Heart left ventricle (tissue), 16 donors: ENCODE measurements around the gene RCC1. TPM values are rescaled to one million over a fixed set of nuclear protein-coding genes. Genes with fewer than 3 reads are reported as not detected.

ENCODE experiments used
- ATAC-seq, 4 donors: fragments of 200-7000 bp; cut with Tn5 transposase; one replicate each; pipeline ENCODE4 v1.9.1; 2020 to 2022; ENCODE audit warnings: moderate library complexity in 4 of 4, mild to moderate bottlenecking in 3 of 4, moderate number of reproducible peaks in 1 of 4
- DNase-seq, 5 donors: peaks; one replicate each; pipeline ENCODE4 v3.0.0-alpha.2; 2020
- H3K27ac ChIP-seq, 12 donors: fragments of 200-600 bp; sonication (generic) in 4 of 12; one replicate each; pipeline versions ENCODE4 v1.5.0 to v1.8.0; 2016 to 2022; ENCODE audit warnings: mild to moderate bottlenecking in 2 of 12
- H3K27me3 ChIP-seq, 9 donors: fragments of 200-600 bp; sonication (generic) in 2 of 9; one replicate each; pipeline versions ENCODE4 v1.5.1 to v1.8.0; 2016 to 2022; ENCODE audit warnings: mild to moderate bottlenecking in 3 of 9
- H3K36me3 ChIP-seq, 9 donors: fragments of 200-600 bp; sonication (generic) in 2 of 9; one replicate each; pipeline versions ENCODE4 v1.5.0 to v1.8.0; 2018 to 2022; ENCODE audit warnings: mild to moderate bottlenecking in 2 of 9
- H3K4me1 ChIP-seq, 12 donors: fragments of 200-600 bp; sonication (generic) in 4 of 12; one replicate each; pipeline versions ENCODE4 v1.5.0 to v1.8.0; 2016 to 2022; ENCODE audit warnings: mild to moderate bottlenecking in 3 of 12
- H3K4me3 ChIP-seq, 12 donors: fragments of 200-600 bp; sonication (generic) in 4 of 12; one replicate each; pipeline versions ENCODE4 v1.5.0 to v1.8.0; 2017 to 2022; ENCODE audit warnings: mild to moderate bottlenecking in 9 of 12, moderate library complexity in 4 of 12
- H3K9me3 ChIP-seq, 12 donors: fragments of 200-600 bp; sonication (generic) in 4 of 12; one replicate each; pipeline versions ENCODE4 v1.5.0 to v1.8.0; 2016 to 2022; ENCODE audit warnings: mild to moderate bottlenecking in 1 of 12
- CTCF ChIP-seq, 12 donors: fragments of 200-600 bp; sonication (generic) in 4 of 12; IDR thresholded peaks; one replicate each; pipeline versions ENCODE4 v1.5.0 to v1.8.0; 2018 to 2022; ENCODE audit warnings: antibody characterized with exemption in 12 of 12, mild to moderate bottlenecking in 5 of 12
- POLR2A ChIP-seq, 2 donors: fragments of 450-650 bp; IDR thresholded peaks; one replicate each; pipeline ENCODE4 v1.6.1; 2017; ENCODE audit warnings: antibody characterized with exemption in 2 of 2, mild to moderate bottlenecking in 2 of 2, moderate library complexity in 2 of 2
- WGBS, 4 donors: extraction: QIAGEN DNeasy Blood & Tissue Kit in 2 of 4; methylation state at CpG; one replicate each; pipeline versions ENCODE4 v1.1.5 to v1.1.7; 2013 to 2018; 5-methylcytosine and 5-hydroxymethylcytosine counted together
- intact Hi-C, 10 donors: fragments of 100-400 bp; cut with DNase I; formaldehyde crosslinking; loops; one replicate each; pipeline versions ENCODE4 v1.11.1 to v1.14.2; 2022
- polyA plus RNA-seq, 2 donors: library from polyadenylated mRNA; stranded (reverse); fragments of 200-250 nt; gene quantifications; one replicate each; pipeline ENCODE4 v1.2.3, GENCODE V29; 2013
- total RNA-seq, 9 donors: library from RNA; depleted of rRNA in 2 of 9; stranded (reverse); fragments of >200 nt in 2 of 9; fragmentation: NEBNext Ultra II Directional in 3 of 9; extraction: Animal tissue kit (Norgen Biotek cat#: 25700) in 3 of 9; gene quantifications; one replicate each; pipeline versions ENCODE4 v1.1.0 to v1.2.4, GENCODE V29; 2016 to 2023
- donor health status: ischemic (EF 13 %, LVEDD 7.1; RV severe dilation, severe dysfunction).
- donor health status: healthy with polysubstance abuse.
- donor health status: DM: no; HTN: yes; CAD: no.
- donor health status: DM: no; HTN: no; CAD: no.
- donor health status: ischemic (EF 25% LVEDD 6.9; RV normal size, moderate dysfunction).
- donor health status: ischemic (EF 25% LVEDD 5.7; RV mildly dilated, moderate dysfunction).
- donor health status: healthy.
- donor health status: DM: yes; HTN: yes; CAD: no.
- donor health status: ischemic (EF 35%, LVEDD 5.7; RV mildly dilated, moderate dysfunction).
- donor health status: nonischemic (EF 11% LVEDD 7.7; RV severe dilation, severe dysfunction).
- donor health status: DM: yes; HTN: yes; CAD: no.
- donor health status: PGD.
- donor health status: ischemic (EF 29% LVEDD 5.4; RV normal size, mild dysfunction).
- donor health status: nonischemic (EF 23%, LVEDD 6.1; RV moderate dilation, normal function).

RCC1 gene
- total and polyA plus RNA-seq, 11 donors: 2.4 to 24.1 (median 5.0) TPM

GRCh38 chr1:28526886-28527285, 21.0 kb downstream of the RCC1 start:
- no peaks in the 10 kb centered on the region for H3K9me3 ChIP-seq
- no peak for DNase-seq
- WGBS, 4 donors: 95 to 98% (median 96%) methylated on average over 9 of the region's 9 CpGs
- TF ChIP-seq POLR2A (IDR thresholded peaks at IDR 0.05) (no peak), CTCF (IDR thresholded peaks at IDR 0.05) (no peak)
- no peaks in the 10 kb centered on the region for H3K27me3 ChIP-seq
- no peaks in the 10 kb centered on the region for H3K4me1 ChIP-seq
- no peak overlapping the region for H3K27ac ChIP-seq
- no peak for ATAC-seq
- peaks cover 0 to 14% (median 0%) of the 10 kb centered on the region in 9 donors for H3K36me3 ChIP-seq
- intact Hi-C loops: loop anchor here in 1 of 10 donors (10.0 kb wide), 1 partner anchor 348 kb away; no protein-coding TSS in a partner anchor
- H3K4me3 ChIP-seq: no peak overlapping the region

- H3K9me3 ChIP-seq: no peaks in the 10 kb centered on the region
- no peaks in the 10 kb centered on the region for H3K4me1 ChIP-seq
- peaks cover 0 to 38% (median 3%) of the 10 kb centered on the region in 9 donors for H3K36me3 ChIP-seq
- intact Hi-C loops: loop anchor here in 1 of 10 donors (10.0 kb wide), 1 partner anchor 334 kb away; no protein-coding TSS in a partner anchor
- no peak overlapping the region for H3K4me3 ChIP-seq
- WGBS, 4 donors: 96 to 98% (median 97%) methylated on average over 20 to 31 of the region's 31 CpGs
- no peaks in the 10 kb centered on the region for H3K27me3 ChIP-seq
- H3K27ac ChIP-seq: no peak overlapping the region
- ATAC-seq (no peak), DNase-seq (no peak)
- TF ChIP-seq CTCF (IDR thresholded peaks at IDR 0.05) (no peak), POLR2A (IDR thresholded peaks at IDR 0.05) (no peak)
Observed at GRCh38 chr1:28530456-28530855, 24.6 kb downstream of the RCC1 start.

- no peak overlapping the region for H3K27ac ChIP-seq
- intact Hi-C loops: loop anchor here in 1 of 10 donors (10.0 kb wide), 1 partner anchor 330 kb away; no protein-coding TSS in a partner anchor
- WGBS, 4 donors: 95 to 98% (median 97%) methylated on average over 6 of the region's 6 CpGs
- H3K9me3 ChIP-seq: no peaks in the 10 kb centered on the region
- peaks cover 0 to 70% (median 5%) of the 10 kb centered on the region in 9 donors for H3K36me3 ChIP-seq
- DNase-seq: no peak
- TF ChIP-seq POLR2A (IDR thresholded peaks at IDR 0.05) (no peak), CTCF (IDR thresholded peaks at IDR 0.05) (no peak)
- ATAC-seq: no peak
- H3K27me3 ChIP-seq: no peaks in the 10 kb centered on the region
- no peak overlapping the region for H3K4me3 ChIP-seq
- H3K4me1 ChIP-seq: no peaks in the 10 kb centered on the region
Observed at GRCh38 chr1:28534671-28535070, 28.8 kb downstream of the RCC1 start.

GRCh38 chr1:28535180-28535579, 29.3 kb downstream of the RCC1 start:
- TF ChIP-seq CTCF (IDR thresholded peaks at IDR 0.05) (no peak), POLR2A (IDR thresholded peaks at IDR 0.05) (no peak)
- peaks cover 0 to 70% (median 5%) of the 10 kb centered on the region in 9 donors for H3K36me3 ChIP-seq

More at GRCh38 chr1:28535180-28535579, 29.3 kb downstream of the RCC1 start:
- Histone ChIP-seq H3K4me3 (no peak overlapping the region), H3K9me3 (no peaks in the 10 kb centered on the region), H3K27me3 (no peaks in the 10 kb centered on the region), H3K4me1 (no peaks in the 10 kb centered on the region), H3K27ac (no peak overlapping the region)
- WGBS, 4 donors: 92 to 100% (median 93%) methylated on average over 5 to 6 of the region's 6 CpGs
- intact Hi-C loops: loop anchor here in 1 of 10 donors (10.0 kb wide), 1 partner anchor 330 kb away; no protein-coding TSS in a partner anchor
- no peak for DNase-seq
- ATAC-seq: no peak
